Fibroblast of mammary gland (primary cell): Measurements from ENCODE around the gene CDC73.
"Not testable (repeated sequence)": the region's sequence is repeated elsewhere in the genome, so short reads cannot be mapped to it uniquely, and the experiment has no call there.

Source experiments
- DNase-seq: peaks from one replicate; pipeline ENCODE4 v3.0.0-alpha.2; 2010; ENCODE audit warnings: low read depth
- H3K4me3 ChIP-seq: 2 replicates; pipeline ENCODE4 v1.5.1; 2011; ENCODE audit warnings: low read depth, mild to moderate bottlenecking, low read length, moderate library complexity; ENCODE audit not compliant: control insufficient read depth
- TF ChIP-seq, protein P1 (sequence below): conservative IDR thresholded peaks from 2 replicates; pipeline ENCODE4 v1.5.1; 2011; ENCODE audit warnings: low read depth, low read length, inconsistent platforms; ENCODE audit not compliant: control insufficient read depth, insufficient read depth

Gene CDC73

DNA sequence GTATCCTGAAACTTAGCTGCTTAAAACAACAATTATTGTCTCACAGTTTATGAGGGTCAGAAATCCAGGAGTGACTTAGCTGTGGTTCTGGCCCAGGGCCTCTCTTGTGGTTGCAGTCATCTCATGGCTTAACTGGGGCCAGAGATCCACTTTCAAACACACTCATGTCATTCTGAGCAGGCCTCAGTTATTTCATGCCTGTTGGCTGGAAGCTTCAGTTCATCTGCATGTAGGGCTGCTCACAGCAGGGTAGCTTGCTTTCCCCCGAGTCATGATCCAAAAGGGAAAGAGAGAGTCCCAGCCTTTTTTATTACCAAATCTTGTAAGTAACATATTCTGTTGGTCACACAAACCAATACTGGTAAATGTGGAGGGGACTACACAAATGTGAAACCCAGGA lies 161.2 kb downstream of the CDC73 start:
- peak; percentile 60 for DNase-seq
- H3K4me3 ChIP-seq = no peak overlapping the region
- TF ChIP-seq, protein P1, sequence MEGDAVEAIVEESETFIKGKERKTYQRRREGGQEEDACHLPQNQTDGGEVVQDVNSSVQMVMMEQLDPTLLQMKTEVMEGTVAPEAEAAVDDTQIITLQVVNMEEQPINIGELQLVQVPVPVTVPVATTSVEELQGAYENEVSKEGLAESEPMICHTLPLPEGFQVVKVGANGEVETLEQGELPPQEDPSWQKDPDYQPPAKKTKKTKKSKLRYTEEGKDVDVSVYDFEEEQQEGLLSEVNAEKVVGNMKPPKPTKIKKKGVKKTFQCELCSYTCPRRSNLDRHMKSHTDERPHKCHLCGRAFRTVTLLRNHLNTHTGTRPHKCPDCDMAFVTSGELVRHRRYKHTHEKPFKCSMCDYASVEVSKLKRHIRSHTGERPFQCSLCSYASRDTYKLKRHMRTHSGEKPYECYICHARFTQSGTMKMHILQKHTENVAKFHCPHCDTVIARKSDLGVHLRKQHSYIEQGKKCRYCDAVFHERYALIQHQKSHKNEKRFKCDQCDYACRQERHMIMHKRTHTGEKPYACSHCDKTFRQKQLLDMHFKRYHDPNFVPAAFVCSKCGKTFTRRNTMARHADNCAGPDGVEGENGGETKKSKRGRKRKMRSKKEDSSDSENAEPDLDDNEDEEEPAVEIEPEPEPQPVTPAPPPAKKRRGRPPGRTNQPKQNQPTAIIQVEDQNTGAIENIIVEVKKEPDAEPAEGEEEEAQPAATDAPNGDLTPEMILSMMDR = no peak

DNA sequence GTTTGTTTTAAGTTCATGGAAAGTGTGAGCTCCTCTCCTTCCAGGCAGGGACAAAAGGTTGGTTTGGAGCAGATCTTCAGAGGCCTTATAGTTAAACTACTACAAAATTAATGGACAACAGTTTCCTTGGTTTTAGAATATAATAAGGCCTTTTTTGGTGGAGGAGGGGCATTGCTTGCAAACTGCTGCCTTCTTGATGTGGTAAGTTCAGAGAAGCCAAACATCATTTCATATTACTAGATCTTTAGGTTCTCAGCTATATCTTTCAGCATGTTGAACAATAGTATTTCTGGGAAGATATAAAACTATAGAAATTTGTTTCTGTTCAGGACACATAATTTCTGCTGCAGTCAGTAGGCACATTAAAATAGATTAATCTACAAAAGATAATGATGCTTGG lies 162.4 kb downstream of the CDC73 start:
- H3K4me3 ChIP-seq = no peak overlapping the region
- DNase-seq = no peak
- TF ChIP-seq, protein P1 = no peak

DNA sequence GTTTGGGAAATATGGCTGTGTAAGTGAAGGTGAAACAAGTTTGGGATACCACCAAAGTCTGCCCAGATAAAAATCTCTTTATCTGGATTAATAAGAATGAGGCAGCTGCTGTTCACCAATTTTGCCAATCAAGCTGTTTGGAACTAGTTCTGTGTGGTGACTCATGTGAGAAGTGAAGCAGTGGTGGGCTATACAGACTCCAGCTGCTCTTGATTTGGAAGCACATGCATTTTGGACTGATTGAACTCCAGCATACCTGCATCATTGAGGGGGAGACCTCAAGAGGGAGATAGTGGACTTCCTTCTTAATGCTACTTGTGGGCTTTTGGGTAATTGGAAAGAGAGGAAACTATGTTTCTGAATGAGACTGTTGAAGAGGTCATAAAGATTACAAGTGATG lies 163.8 kb downstream of the CDC73 start:
- TF ChIP-seq, protein P1 = no peak
- peak; percentile 49 for DNase-seq
- H3K4me3 ChIP-seq = no peak overlapping the region

DNA sequence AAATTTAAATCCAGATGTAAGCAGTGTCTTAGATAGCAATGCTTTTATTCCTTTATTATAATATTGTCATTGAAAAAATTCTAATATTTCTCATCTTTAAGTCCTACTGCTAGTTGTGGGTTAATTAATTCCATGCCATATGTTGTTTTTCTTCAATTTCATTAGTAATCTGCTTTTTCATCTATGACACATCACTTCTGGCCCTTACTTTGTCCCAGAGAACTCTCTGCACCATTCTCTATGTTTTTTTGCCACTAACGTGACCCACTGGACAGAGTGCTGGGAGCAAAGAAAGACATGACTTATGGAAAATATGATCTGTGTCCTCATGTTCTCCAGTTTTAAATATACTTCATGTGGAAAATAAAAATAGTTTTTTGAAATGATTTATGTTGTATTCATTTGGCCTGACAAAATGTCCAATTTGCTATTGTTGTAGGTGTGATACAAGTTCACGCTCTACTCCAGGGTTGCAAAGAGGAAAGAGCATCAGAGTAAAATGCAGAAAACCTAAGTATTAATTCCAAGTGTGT lies 166.8 kb downstream of the CDC73 start:
- peak; percentile 56 for DNase-seq

DNA sequence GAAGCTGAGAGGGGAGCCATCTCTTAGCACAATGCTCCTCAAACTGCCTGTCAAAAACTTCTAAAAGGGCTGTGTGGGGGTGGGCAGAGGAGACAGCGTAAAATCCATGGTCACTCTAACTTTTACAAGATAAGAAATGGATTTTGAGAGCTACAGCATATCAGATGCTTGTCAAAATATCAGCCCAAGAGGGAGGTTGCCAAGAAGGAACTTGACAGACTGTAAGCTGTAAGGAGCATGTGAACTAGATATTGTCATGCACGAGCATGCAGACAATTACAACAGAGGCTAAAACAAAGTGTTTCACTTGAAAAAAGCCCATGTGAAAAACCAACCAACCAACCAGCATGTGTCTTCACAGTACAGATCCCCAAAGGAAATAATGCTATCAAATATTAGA lies 171.9 kb downstream of the CDC73 start:
- no peak overlapping the region for H3K4me3 ChIP-seq
- TF ChIP-seq, protein P1 = no peak
- no peak for DNase-seq

More for the DNA sequence above, 166.8 kb downstream of the CDC73 start:
- H3K4me3 ChIP-seq = not testable (repeated sequence)

DNA sequence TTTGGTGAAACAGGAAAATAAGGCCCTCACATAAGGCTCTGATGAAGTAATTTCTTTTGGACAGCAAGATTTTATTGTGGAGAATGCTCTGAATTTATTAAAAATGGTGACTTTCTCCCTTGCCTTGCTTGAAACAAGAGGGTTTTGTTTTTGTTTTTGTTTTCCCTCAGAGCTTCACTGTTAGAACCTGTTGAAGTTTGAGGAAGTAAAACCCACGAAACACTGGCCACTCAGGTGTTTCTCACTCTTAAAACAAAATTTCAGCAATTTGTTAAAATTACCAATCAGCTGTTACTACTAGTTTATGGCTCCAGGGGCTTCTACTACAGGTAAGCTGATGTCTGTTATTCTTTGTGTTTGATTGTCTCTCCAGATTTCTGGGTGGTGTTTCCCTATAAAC lies 177.2 kb downstream of the CDC73 start:
- TF ChIP-seq, protein P1 = no peak
- DNase-seq = no peak
- no peak overlapping the region for H3K4me3 ChIP-seq

DNA sequence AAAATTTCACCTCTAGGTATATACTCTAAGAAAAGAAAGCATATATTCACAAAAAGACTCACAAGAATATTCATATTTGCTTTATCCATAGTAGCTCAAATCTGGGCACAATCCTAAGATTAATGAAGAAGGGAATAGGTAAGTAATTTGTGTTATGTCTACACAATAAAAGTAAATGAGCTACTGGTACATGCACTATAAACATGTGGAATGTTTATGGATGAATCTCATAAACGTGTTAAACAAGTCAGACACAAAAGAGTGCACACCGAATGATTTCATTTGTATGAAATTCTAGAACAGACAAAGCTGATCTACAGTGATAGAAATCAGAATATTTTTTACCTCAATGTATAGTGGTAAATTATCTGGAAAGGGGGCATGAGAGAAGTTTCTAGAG lies 179.9 kb downstream of the CDC73 start:
- H3K4me3 ChIP-seq = no peak overlapping the region
- TF ChIP-seq, protein P1 = no peak
- no peak for DNase-seq

DNA sequence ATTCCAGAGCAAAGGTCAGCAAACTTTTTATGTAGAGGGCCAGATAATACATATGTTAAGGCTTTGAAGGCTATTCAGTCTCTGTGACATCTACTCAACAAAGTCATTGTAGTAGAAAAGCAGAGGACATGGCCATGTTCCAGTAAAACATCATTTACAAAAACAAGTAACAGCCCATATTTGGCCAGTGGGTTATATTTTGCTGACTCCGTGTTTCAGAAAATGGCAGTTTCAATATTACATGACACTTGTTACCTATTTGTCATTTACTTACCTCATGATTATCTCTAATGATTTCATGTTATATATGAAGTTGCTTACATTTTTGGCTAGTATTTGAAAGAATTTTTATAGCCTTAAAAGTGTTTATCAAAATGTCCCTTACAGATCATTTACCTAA lies 182.0 kb downstream of the CDC73 start:
- no peak for DNase-seq
- TF ChIP-seq, protein P1 = no peak

More for the DNA sequence above, 182.0 kb downstream of the CDC73 start:
- H3K4me3 ChIP-seq = no peak overlapping the region
